GM21515 (cell line): Measurements from ENCODE around the gene NOS3.

Source experiments
- ATAC-seq: cut with Tn5 transposase; IDR thresholded peaks from one replicate; pipeline ENCODE4 v1.9.1; 2021; ENCODE audit not compliant: unreplicated experiment

Gene NOS3

GRCh38 chr7:150963707-150964559, 26.9 kb upstream of the NOS3 start:
- no peak for ATAC-seq

GRCh38 chr7:150964593-150965111, 26.2 kb upstream of the NOS3 start:
- no peak for ATAC-seq

- ATAC-seq, result no peak
Observed at GRCh38 chr7:150965273-150965830, 25.5 kb upstream of the NOS3 start.

- no peak for ATAC-seq
Observed at GRCh38 chr7:150966002-150966401, 24.8 kb upstream of the NOS3 start.

GRCh38 chr7:150967349-150967748, 23.5 kb upstream of the NOS3 start:
- no peak for ATAC-seq

GRCh38 chr7:150968056-150968733, 22.6 kb upstream of the NOS3 start:
- ATAC-seq, result no peak

GRCh38 chr7:150968734-150969372, 22.0 kb upstream of the NOS3 start:
- ATAC-seq, result no peak

GRCh38 chr7:150969475-150969874, 21.3 kb upstream of the NOS3 start:
- ATAC-seq, result no peak

- no peak for ATAC-seq
Observed at GRCh38 chr7:150970424-150970823, 20.4 kb upstream of the NOS3 start.

GRCh38 chr7:150971242-150972022, 19.4 kb upstream of the NOS3 start:
- no peak for ATAC-seq

- no peak for ATAC-seq
Observed at GRCh38 chr7:150972023-150972468, 18.8 kb upstream of the NOS3 start.

- no peak for ATAC-seq
Observed at GRCh38 chr7:150972741-150973140, 18.1 kb upstream of the NOS3 start.

- no peak for ATAC-seq
Observed at GRCh38 chr7:150973571-150974451, 17.0 kb upstream of the NOS3 start.

GRCh38 chr7:150974468-150975391, 16.1 kb upstream of the NOS3 start:
- ATAC-seq, result peak; percentile 65

- no peak for ATAC-seq
Observed at GRCh38 chr7:150975536-150976319, 15.1 kb upstream of the NOS3 start.

- no peak for ATAC-seq
Observed at GRCh38 chr7:150976529-150977381, 14.1 kb upstream of the NOS3 start.
